SK-N-SH (cell line): Measurements from ENCODE around the gene TMPRSS5. TPM values are rescaled to one million over a fixed set of nuclear protein-coding genes. Genes with fewer than 3 reads are reported as not detected.

Source experiments
- CTCF ChIA-PET: fragments of 300-600, 350-600 bp; formaldehyde crosslinking; extraction: SDS; loops from one replicate; lab custom pipeline; 2021; lab: Yijun Ruan, JAX
- POLR2A ChIA-PET: fragments of 350-600 bp; sonication (Branson Sonifier 250); formaldehyde crosslinking; extraction: SDS; loops from one replicate; lab custom pipeline; 2020; ENCODE audit warnings: antibody characterized with exemption, inconsistent platforms; lab: Yijun Ruan, JAX
- DNase-seq: peaks from one replicate; pipeline ENCODE4 v3.0.0; 2012
- H2AFZ ChIP-seq: fragments of 200-600 bp; sonication (generic); 2 replicates; pipeline ENCODE4 v1.8.1; 2016; ENCODE audit warnings: antibody characterized with exemption, mild to moderate bottlenecking, low read depth
- H3F3A ChIP-seq: fragments of 200-600 bp; sonication (generic); replicated peaks from 2 replicates; pipeline ENCODE3; 2016; ENCODE audit warnings: antibody characterized with exemption, mild to moderate bottlenecking; ENCODE audit not compliant: insufficient read depth
- H3K27ac ChIP-seq, 2 experiments: fragments of 200-500 bp in 1 of 2; fragments of 200-600 bp in 1 of 2; sonication (Bioruptor generic) in 1 of 2; sonication (generic), shearing (Covaris generic) in 1 of 2; 2 replicates each; pipeline versions ENCODE4 v1.5.1 to v1.6.1; 2014 to 2016; ENCODE audit warnings: low read depth in 2 of 2, inconsistent platforms in 1 of 2, low read length in 1 of 2, mild to moderate bottlenecking in 1 of 2, mixed read lengths in 1 of 2
- H3K27me3 ChIP-seq: fragments of 200-600 bp; sonication (generic), shearing (Covaris generic); 2 replicates; pipeline ENCODE4 v1.6.1; 2016; ENCODE audit warnings: mixed run types; ENCODE audit not compliant: insufficient read depth
- H3K36me3 ChIP-seq, 2 experiments: fragments of 200-500 bp in 1 of 2; fragments of 200-600 bp in 1 of 2; sonication (Bioruptor generic) in 1 of 2; sonication (generic) in 1 of 2; replicated peaks in 1 of 2; 2 replicates each; pipeline versions ENCODE3 to v1.5.1; 2014 to 2016; ENCODE audit warnings: low read length in 1 of 2, mild to moderate bottlenecking in 1 of 2; ENCODE audit not compliant: insufficient read depth in 2 of 2, control insufficient read depth in 1 of 2
- H3K4me1 ChIP-seq, 2 experiments: fragments of 200-500 bp in 1 of 2; fragments of 200-600 bp in 1 of 2; sonication (Bioruptor generic) in 1 of 2; sonication (generic), shearing (Covaris generic) in 1 of 2; 2 replicates each; pipeline versions ENCODE4 v1.5.1 to v1.6.1; 2014 to 2016; ENCODE audit warnings: low read depth in 1 of 2, low read length in 1 of 2, mixed run types in 1 of 2; ENCODE audit not compliant: insufficient read depth in 2 of 2, control insufficient read depth in 1 of 2
- H3K4me2 ChIP-seq: fragments of 200-600 bp; sonication (generic), shearing (Covaris generic); 2 replicates; pipeline ENCODE4 v1.6.1; 2017; ENCODE audit warnings: mixed run types
- H3K4me3 ChIP-seq, 2 experiments: fragments of 200-500 bp in 1 of 2; fragments of 200-600 bp in 1 of 2; sonication (Bioruptor generic) in 1 of 2; sonication (generic), shearing (Covaris generic) in 1 of 2; 2 replicates each; pipeline versions ENCODE4 v1.5.1 to v1.8.1; 2014 to 2016; ENCODE audit warnings: low read depth in 2 of 2, inconsistent platforms in 1 of 2, low read length in 1 of 2, mild to moderate bottlenecking in 1 of 2, mixed read lengths in 1 of 2, moderate library complexity in 1 of 2
- H3K79me2 ChIP-seq: fragments of 200-600 bp; sonication (generic); 2 replicates; pipeline ENCODE4 v1.8.1; 2017; ENCODE audit warnings: mild to moderate bottlenecking; ENCODE audit not compliant: insufficient read depth
- H3K9ac ChIP-seq: fragments of 200-600 bp; sonication (generic); 2 replicates; pipeline ENCODE4 v1.6.1; 2017; ENCODE audit warnings: mixed run types
- H3K9me2 ChIP-seq: fragments of 200-600 bp; sonication (generic); 2 replicates; pipeline ENCODE4 v1.6.1; 2017; ENCODE audit warnings: mixed run types
- H3K9me3 ChIP-seq: fragments of 200-600 bp; sonication (generic); 2 replicates; pipeline ENCODE4 v1.6.1; 2017; ENCODE audit warnings: mixed run types, mild to moderate bottlenecking, moderate library complexity
- H4K20me1 ChIP-seq: fragments of 200-600 bp; sonication (generic); 2 replicates; pipeline ENCODE4 v1.6.1; 2017; ENCODE audit warnings: mild to moderate bottlenecking, mixed run types; ENCODE audit not compliant: insufficient read depth
- CTCF ChIP-seq: fragments of 200-600 bp; sonication (generic); IDR thresholded peaks from 2 replicates; pipeline ENCODE4 v1.6.1; 2017; ENCODE audit warnings: antibody characterized with exemption, mild to moderate bottlenecking, moderate library complexity
- ELF1 ChIP-seq: IDR thresholded peaks from 2 replicates; pipeline ENCODE4 v1.4.0; 2012
- FOXM1 ChIP-seq: IDR thresholded peaks from 2 replicates; pipeline ENCODE4 v1.4.0; 2012; ENCODE audit warnings: low read depth, mild to moderate bottlenecking
- JUND ChIP-seq: IDR thresholded peaks from 2 replicates; pipeline ENCODE4 v1.4.0; 2012
- MEF2A ChIP-seq: IDR thresholded peaks from 2 replicates; pipeline ENCODE4 v1.4.0; 2012; ENCODE audit warnings: low read depth, borderline replicate concordance
- PBX3 ChIP-seq: IDR thresholded peaks from 2 replicates; pipeline ENCODE4; 2012
- RFX5 ChIP-seq: IDR thresholded peaks from 2 replicates; pipeline ENCODE4 v1.6.1; 2012; ENCODE audit warnings: mild to moderate bottlenecking, improper control_type of control experiment, low read length
- RXRA ChIP-seq: IDR thresholded peaks from 2 replicates; pipeline ENCODE4 v1.4.0; 2012; ENCODE audit warnings: low read depth, mild to moderate bottlenecking, borderline replicate concordance
- SIN3A ChIP-seq: IDR thresholded peaks from 2 replicates; pipeline ENCODE4 v1.6.1; 2012; ENCODE audit warnings: low read depth, mild to moderate bottlenecking, low read length, moderate library complexity, borderline replicate concordance
- TCF12 ChIP-seq: IDR thresholded peaks from 2 replicates; pipeline ENCODE4 v1.4.0; 2012
- YY1 ChIP-seq: IDR thresholded peaks from 2 replicates; pipeline ENCODE4 v1.4.0; 2012; ENCODE audit warnings: low read depth, mild to moderate bottlenecking
- WGBS: methylation state at CpG from one replicate; pipeline ENCODE4 v1.1.6; 2017; ENCODE audit warnings: low lambda C conversion rate; 5-methylcytosine and 5-hydroxymethylcytosine counted together
- polyA plus RNA-seq, 3 experiments: library from polyadenylated mRNA; depleted of rRNA; stranded (reverse); fragments of >200 nt; gene quantifications; 2 replicates each; pipeline ENCODE4 v1.2.3, GENCODE V29; 2012
- TF ChIP-seq, protein P1 (sequence below): IDR thresholded peaks from 2 replicates; pipeline ENCODE4 v1.6.1; 2012; ENCODE audit warnings: mild to moderate bottlenecking, low read depth, low read length, moderate library complexity
- TF ChIP-seq, protein P2 (sequence below): IDR thresholded peaks from 2 replicates; pipeline ENCODE4 v1.4.0; 2012; ENCODE audit warnings: low read depth, borderline replicate concordance

TMPRSS5 gene
- polyA plus RNA-seq, 1 of the 3 experiments (the other 2 are of a cell fraction): 0.28 TPM

DNA sequence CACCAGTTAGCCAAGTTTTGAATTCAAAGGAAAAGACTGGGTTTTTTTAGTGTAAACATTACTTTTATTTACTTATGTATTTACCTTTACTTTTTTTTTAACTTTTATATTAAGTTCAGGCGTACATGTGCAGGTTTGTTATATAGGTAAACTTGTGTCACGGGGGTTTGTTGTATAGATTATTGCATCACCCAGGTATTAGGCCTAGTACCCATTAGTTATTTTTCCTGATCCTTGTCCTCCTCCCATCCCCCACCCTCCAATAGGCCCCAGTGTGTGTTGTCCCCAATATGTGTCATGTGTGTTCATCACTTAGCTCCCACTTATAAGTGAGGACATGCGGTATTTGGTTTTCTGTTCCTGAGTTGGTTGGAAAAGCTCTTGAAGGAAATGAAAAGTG lies 46.8 kb upstream of the TMPRSS5 start (continued):
- no peak for TF ChIP-seq PBX3
- no peak for TF ChIP-seq FOXM1

GRCh38 chr11:113736323-113736722 lies 30.2 kb upstream of the TMPRSS5 start:
- H3K4me3 ChIP-seq: no peak overlapping the region
- CTCF ChIA-PET: interaction anchor here (0.7 to 1.0 kb wide), 2 partner anchors 259 to 431 kb away, joined by 3 read pairs; no protein-coding TSS in a partner anchor
- H3K36me3 ChIP-seq: peaks cover 66 to 82% of the 10 kb centered on the region in 2 experiments
- POLR2A ChIA-PET: no interaction called here
- H3K4me2 ChIP-seq: no peak overlapping the region
- no peaks in the 10 kb centered on the region for H4K20me1 ChIP-seq
- no peak for TF ChIP-seq RFX5
- TF ChIP-seq, protein P1, sequence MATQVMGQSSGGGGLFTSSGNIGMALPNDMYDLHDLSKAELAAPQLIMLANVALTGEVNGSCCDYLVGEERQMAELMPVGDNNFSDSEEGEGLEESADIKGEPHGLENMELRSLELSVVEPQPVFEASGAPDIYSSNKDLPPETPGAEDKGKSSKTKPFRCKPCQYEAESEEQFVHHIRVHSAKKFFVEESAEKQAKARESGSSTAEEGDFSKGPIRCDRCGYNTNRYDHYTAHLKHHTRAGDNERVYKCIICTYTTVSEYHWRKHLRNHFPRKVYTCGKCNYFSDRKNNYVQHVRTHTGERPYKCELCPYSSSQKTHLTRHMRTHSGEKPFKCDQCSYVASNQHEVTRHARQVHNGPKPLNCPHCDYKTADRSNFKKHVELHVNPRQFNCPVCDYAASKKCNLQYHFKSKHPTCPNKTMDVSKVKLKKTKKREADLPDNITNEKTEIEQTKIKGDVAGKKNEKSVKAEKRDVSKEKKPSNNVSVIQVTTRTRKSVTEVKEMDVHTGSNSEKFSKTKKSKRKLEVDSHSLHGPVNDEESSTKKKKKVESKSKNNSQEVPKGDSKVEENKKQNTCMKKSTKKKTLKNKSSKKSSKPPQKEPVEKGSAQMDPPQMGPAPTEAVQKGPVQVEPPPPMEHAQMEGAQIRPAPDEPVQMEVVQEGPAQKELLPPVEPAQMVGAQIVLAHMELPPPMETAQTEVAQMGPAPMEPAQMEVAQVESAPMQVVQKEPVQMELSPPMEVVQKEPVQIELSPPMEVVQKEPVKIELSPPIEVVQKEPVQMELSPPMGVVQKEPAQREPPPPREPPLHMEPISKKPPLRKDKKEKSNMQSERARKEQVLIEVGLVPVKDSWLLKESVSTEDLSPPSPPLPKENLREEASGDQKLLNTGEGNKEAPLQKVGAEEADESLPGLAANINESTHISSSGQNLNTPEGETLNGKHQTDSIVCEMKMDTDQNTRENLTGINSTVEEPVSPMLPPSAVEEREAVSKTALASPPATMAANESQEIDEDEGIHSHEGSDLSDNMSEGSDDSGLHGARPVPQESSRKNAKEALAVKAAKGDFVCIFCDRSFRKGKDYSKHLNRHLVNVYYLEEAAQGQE: no peak
- no peak for TF ChIP-seq ELF1
- no peak for TF ChIP-seq YY1
- no peak for TF ChIP-seq TCF12
- no peak for TF ChIP-seq MEF2A
- no peak for TF ChIP-seq SIN3A
- no peak for TF ChIP-seq JUND
- TF ChIP-seq CTCF: no peak
- TF ChIP-seq RXRA: no peak
- TF ChIP-seq, protein P2, sequence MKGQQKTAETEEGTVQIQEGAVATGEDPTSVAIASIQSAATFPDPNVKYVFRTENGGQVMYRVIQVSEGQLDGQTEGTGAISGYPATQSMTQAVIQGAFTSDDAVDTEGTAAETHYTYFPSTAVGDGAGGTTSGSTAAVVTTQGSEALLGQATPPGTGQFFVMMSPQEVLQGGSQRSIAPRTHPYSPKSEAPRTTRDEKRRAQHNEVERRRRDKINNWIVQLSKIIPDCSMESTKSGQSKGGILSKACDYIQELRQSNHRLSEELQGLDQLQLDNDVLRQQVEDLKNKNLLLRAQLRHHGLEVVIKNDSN: no peak
- no peak overlapping the region for H2AFZ ChIP-seq
- no peaks in the 10 kb centered on the region for H3K79me2 ChIP-seq
- H3K9me3 ChIP-seq: no peaks in the 10 kb centered on the region
- no peak for DNase-seq
- H3F3A ChIP-seq: no peaks in the 10 kb centered on the region
- H3K9ac ChIP-seq: no peak overlapping the region
- WGBS: 100% methylated on average over 1 of the region's 1 CpG
- no peaks in the 10 kb centered on the region for H3K9me2 ChIP-seq
- H3K4me1 ChIP-seq: peaks cover 0 to 12% of the 10 kb centered on the region in 2 experiments; a peak in 2 of 4 replicates
- H3K27me3 ChIP-seq: no peaks in the 10 kb centered on the region
- no peak overlapping the region for H3K27ac ChIP-seq
